SKM-1 treated with dmso at 0.1 percent for 144 hours (cell line): Measurements from ENCODE around the gene COPG1.
"Not testable (repeated sequence)": the region's sequence is repeated elsewhere in the genome, so short reads cannot be mapped to it uniquely, and the experiment has no call there.

Source experiments
- DNase-seq: peaks from one replicate; lab custom pipeline; 2025; ENCODE audit not compliant: unreplicated experiment; lab: John Stamatoyannopoulos, UW

The COPG1 gene

GRCh38 chr3:129249284-129250065, at the start of gene COPG1:
COPG1 (plus strand) TSS chr3:129249606; CDS start chr3:129249710, 104 bp downstream.
- DNase-seq: peak; percentile 83

GRCh38 chr3:129204473-129204872, 44.9 kb upstream of the COPG1 start:
- no peak for DNase-seq

GRCh38 chr3:129205109-129205832, 44.1 kb upstream of the COPG1 start:
- no peak for DNase-seq

- no peak for DNase-seq
Measured at GRCh38 chr3:129207479-129207878, 41.9 kb upstream of the COPG1 start.

- no peak for DNase-seq
Measured at GRCh38 chr3:129211345-129211744, 38.1 kb upstream of the COPG1 start.

GRCh38 chr3:129211772-129212171, 37.6 kb upstream of the COPG1 start:
- DNase-seq: no peak

- DNase-seq: no peak
Measured at GRCh38 chr3:129213238-129213637, 36.2 kb upstream of the COPG1 start.

- DNase-seq: no peak
Measured at GRCh38 chr3:129218742-129219141, 30.7 kb upstream of the COPG1 start.

GRCh38 chr3:129224387-129224786, 25.0 kb upstream of the COPG1 start:
- not testable (repeated sequence) for DNase-seq

- DNase-seq: peak; percentile 78
Measured at GRCh38 chr3:129224984-129225393, 24.4 kb upstream of the COPG1 start.

GRCh38 chr3:129226374-129226773, 23.0 kb upstream of the COPG1 start:
- DNase-seq: no peak

GRCh38 chr3:129228891-129229585, 20.4 kb upstream of the COPG1 start:
- no peak for DNase-seq

- peak; percentile 69 for DNase-seq
Measured at GRCh38 chr3:129230311-129231019, 18.9 kb upstream of the COPG1 start.

- no peak for DNase-seq
Measured at GRCh38 chr3:129231331-129232119, 17.9 kb upstream of the COPG1 start.

- DNase-seq: peak; percentile 94
Measured at GRCh38 chr3:129233538-129233937, 15.9 kb upstream of the COPG1 start.

- DNase-seq: no peak
Measured at GRCh38 chr3:129234441-129234840, 15.0 kb upstream of the COPG1 start.

- DNase-seq: no peak
Measured at GRCh38 chr3:129235344-129235917, 14.0 kb upstream of the COPG1 start.

GRCh38 chr3:129238945-129239705, 10.3 kb upstream of the COPG1 start:
- DNase-seq: peak; percentile 37

GRCh38 chr3:129239991-129240390, 9.4 kb upstream of the COPG1 start:
- DNase-seq: no peak
